Kidney capillary endothelial cell (primary cell): ENCODE results near the gene HMCN2.
A peak's percentile ranks its signal among the peaks of the same experiment; 100 is the strongest.

Experiments used
- DNase-seq: peaks from one replicate; pipeline ENCODE4 v3.0.0-alpha.2; 2018; ENCODE audit warnings: low spot score

Gene HMCN2

GRCh38 chr9:130470950-130471349, 205.4 kb downstream of the HMCN2 start:
- DNase-seq: no peak

GRCh38 chr9:130471411-130472183, 206.0 kb downstream of the HMCN2 start:
- no peak for DNase-seq

- DNase-seq: no peak
These were observed 206.7 kb downstream of the HMCN2 start for GRCh38 chr9:130472184-130472705.

GRCh38 chr9:130473009-130473408, 207.4 kb downstream of the HMCN2 start:
- DNase-seq: no peak

- DNase-seq: no peak
These were observed 208.0 kb downstream of the HMCN2 start for GRCh38 chr9:130473566-130473965.

GRCh38 chr9:130474106-130474505, 208.5 kb downstream of the HMCN2 start:
- no peak for DNase-seq

GRCh38 chr9:130476151-130476730, 210.7 kb downstream of the HMCN2 start:
- DNase-seq: no peak

- DNase-seq: no peak
These were observed 212.0 kb downstream of the HMCN2 start for GRCh38 chr9:130477564-130477963.

GRCh38 chr9:130478152-130478551, 212.6 kb downstream of the HMCN2 start:
- no peak for DNase-seq

GRCh38 chr9:130478736-130479575, 213.4 kb downstream of the HMCN2 start:
- no peak for DNase-seq

GRCh38 chr9:130479587-130479986, 214.0 kb downstream of the HMCN2 start:
- no peak for DNase-seq

GRCh38 chr9:130480673-130481072, 215.1 kb downstream of the HMCN2 start:
- peak; percentile 1 for DNase-seq

GRCh38 chr9:130482463-130482862, 216.9 kb downstream of the HMCN2 start:
- DNase-seq: no peak

GRCh38 chr9:130483371-130483971, 217.9 kb downstream of the HMCN2 start:
- no peak for DNase-seq
